MM.1S (cell line): Measurements from ENCODE around the gene IL10.
"Not testable (repeated sequence)": the region's sequence is repeated elsewhere in the genome, so short reads cannot be mapped to it uniquely, and the experiment has no call there.

Experiments used
- DNase-seq: peaks from one replicate; pipeline ENCODE4 v3.0.0-alpha.2; 2015
- H2AFZ ChIP-seq: fragments of 300-600 bp; sonication (generic); 2 replicates; pipeline ENCODE4 v1.6.0; 2016; ENCODE audit warnings: antibody characterized with exemption, low read length
- H3F3A ChIP-seq: fragments of 300-600 bp; sonication (generic); 2 replicates; pipeline ENCODE4 v1.6.1; 2016; ENCODE audit warnings: mild to moderate bottlenecking, antibody characterized with exemption, low read length, moderate library complexity, mixed read lengths; ENCODE audit not compliant: insufficient read depth
- H3K27ac ChIP-seq: fragments of 300-600 bp; sonication (generic); 2 replicates; pipeline ENCODE4 v1.5.1; 2016; ENCODE audit warnings: mild to moderate bottlenecking, low read length
- H3K27me3 ChIP-seq: fragments of 300-600 bp; sonication (generic); replicated peaks from 2 replicates; pipeline ENCODE4 v1.6.0; 2016; ENCODE audit warnings: low read length; ENCODE audit not compliant: insufficient read depth
- H3K36me3 ChIP-seq: fragments of 300-600 bp; sonication (generic); replicated peaks from 2 replicates; pipeline ENCODE4 v1.6.1; 2016; ENCODE audit warnings: mild to moderate bottlenecking, low read length, mixed read lengths; ENCODE audit not compliant: insufficient read depth
- H3K4me1 ChIP-seq: fragments of 300-600 bp; sonication (generic); 2 replicates; pipeline ENCODE4 v1.6.1; 2016; ENCODE audit warnings: low read length, mixed read lengths
- H3K4me2 ChIP-seq: fragments of 300-600 bp; sonication (generic); 2 replicates; pipeline ENCODE4 v1.6.0; 2016; ENCODE audit warnings: low read depth, low read length
- H3K4me3 ChIP-seq: fragments of 300-600 bp; sonication (generic); 2 replicates; pipeline ENCODE4 v1.5.1; 2016; ENCODE audit warnings: low read length, mixed read lengths
- H3K79me2 ChIP-seq: fragments of 300-600 bp; sonication (generic); 2 replicates; pipeline ENCODE4 v1.6.1; 2016; ENCODE audit warnings: mixed run types, low read length, mixed read lengths
- H3K9ac ChIP-seq: fragments of 300-600 bp; sonication (generic); 2 replicates; pipeline ENCODE4 v1.6.1; 2016; ENCODE audit warnings: low read length, mixed read lengths
- H3K9me2 ChIP-seq: fragments of 300-600 bp; sonication (generic); replicated peaks from 2 replicates; pipeline ENCODE4 v1.6.1; 2016; ENCODE audit warnings: mild to moderate bottlenecking, low read length, mixed read lengths; ENCODE audit not compliant: insufficient read depth
- H3K9me3 ChIP-seq: fragments of 300-600 bp; sonication (generic); replicated peaks from 2 replicates; pipeline ENCODE4 v1.6.1; 2016; ENCODE audit warnings: mild to moderate bottlenecking, low read length, mixed read lengths; ENCODE audit not compliant: insufficient read depth
- H4K20me1 ChIP-seq: fragments of 300-600 bp; sonication (generic); 2 replicates; pipeline ENCODE4 v1.6.1; 2016; ENCODE audit warnings: mild to moderate bottlenecking, low read length, moderate library complexity, mixed read lengths; ENCODE audit not compliant: insufficient read depth
- CTCF ChIP-seq: fragments of 300-600 bp; sonication (generic); IDR thresholded peaks from 2 replicates; pipeline ENCODE4 v1.5.1; 2016; ENCODE audit warnings: antibody characterized with exemption, low read length, mixed read lengths
- EZH2 ChIP-seq: fragments of 300-600 bp; sonication (generic); optimal IDR thresholded peaks from 2 replicates; pipeline ENCODE3; 2017; ENCODE audit warnings: low read depth, mild to moderate bottlenecking, antibody characterized with exemption, low read length, mixed read lengths
- EZH2phosphoT487 ChIP-seq: fragments of 300-600 bp; sonication (generic); IDR thresholded peaks from 2 replicates; pipeline ENCODE4 v1.6.1; 2018; ENCODE audit warnings: antibody characterized with exemption, low read length

IL10 gene

GRCh38 chr1:206769304-206769731 is 3.0 kb downstream of the IL10 start:
- Histone ChIP-seq H4K20me1 (no peaks in the 10 kb centered on the region), H3K27me3 (no peaks in the 10 kb centered on the region), H3K36me3 (no peaks in the 10 kb centered on the region), H3K9ac (no peak overlapping the region; the same call in 1 of the 2 replicates), H2AFZ (peak overlapping the region; percentile 2), H3F3A (peaks cover 43% of the 10 kb centered on the region), H3K9me3 (no peaks in the 10 kb centered on the region), H3K79me2 (no peaks in the 10 kb centered on the region), H3K4me1 (peaks cover 80% of the 10 kb centered on the region), H3K4me3 (no peak overlapping the region), H3K4me2 (peak overlapping the region; percentile 31), H3K9me2 (no peaks in the 10 kb centered on the region), H3K27ac (peak overlapping the region; percentile 29; the same call in 1 of the 2 replicates)
- TF ChIP-seq EZH2phosphoT487 (no peak), EZH2 (no peak)
- peak; percentile 93 for DNase-seq

- DNase-seq, result no peak
- no peaks in the 10 kb centered on the region for H3K9me3 ChIP-seq
- H3K79me2 ChIP-seq, result no peaks in the 10 kb centered on the region
- H3F3A ChIP-seq, result peaks cover 43% of the 10 kb centered on the region
- no peak overlapping the region for H3K4me3 ChIP-seq
- no peaks in the 10 kb centered on the region for H3K36me3 ChIP-seq
- no peaks in the 10 kb centered on the region for H3K9me2 ChIP-seq
- no peaks in the 10 kb centered on the region for H3K27me3 ChIP-seq
- H3K4me1 ChIP-seq, result peaks cover 73% of the 10 kb centered on the region
- H3K9ac ChIP-seq, result no peak overlapping the region
- H3K4me2 ChIP-seq, result peak overlapping the region; percentile 31
- H3K27ac ChIP-seq, result peak overlapping the region; percentile 29; the same call in 1 of the 2 replicates
- peak overlapping the region; percentile 2; the same call in 1 of the 2 replicates for H2AFZ ChIP-seq
- no peaks in the 10 kb centered on the region for H4K20me1 ChIP-seq
- TF ChIP-seq EZH2, result no peak
- no peak for TF ChIP-seq EZH2phosphoT487
- no peak for TF ChIP-seq CTCF
These were observed 3.6 kb downstream of the IL10 start for GRCh38 chr1:206768472-206769303.

GRCh38 chr1:206766251-206766856 is 5.9 kb downstream of the IL10 start:
- TF ChIP-seq EZH2 (no peak), EZH2phosphoT487 (no peak), CTCF (no peak)
- H3K9me3 ChIP-seq, result no peaks in the 10 kb centered on the region
- H3K9me2 ChIP-seq, result no peaks in the 10 kb centered on the region
- no peaks in the 10 kb centered on the region for H3K27me3 ChIP-seq
- H3F3A ChIP-seq, result peaks cover 35% of the 10 kb centered on the region
- H3K4me1 ChIP-seq, result peaks cover 54% of the 10 kb centered on the region
- peak overlapping the region; percentile 50 for H3K4me2 ChIP-seq
- no peaks in the 10 kb centered on the region for H4K20me1 ChIP-seq
- H3K79me2 ChIP-seq, result no peaks in the 10 kb centered on the region
- no peak overlapping the region for H3K4me3 ChIP-seq
- H3K9ac ChIP-seq, result no peak overlapping the region
- DNase-seq, result peak; percentile 83
- H2AFZ ChIP-seq, result 0 out of 2 replicates have a peak overlapping the region, but pooled peaks have one; percentile 13
- H3K27ac ChIP-seq, result peak overlapping the region; percentile 59; the same call in 1 of the 2 replicates
- no peaks in the 10 kb centered on the region for H3K36me3 ChIP-seq

GRCh38 chr1:206765771-206766170 is 6.5 kb downstream of the IL10 start:
- not testable (repeated sequence) for H3K9ac ChIP-seq, H3K79me2 ChIP-seq, DNase-seq, H3K27me3 ChIP-seq, H3K9me3 ChIP-seq, H3K9me2 ChIP-seq, H3K4me3 ChIP-seq, H3K36me3 ChIP-seq, H4K20me1 ChIP-seq, H2AFZ ChIP-seq
- H3F3A ChIP-seq, result peaks cover 35% of the 10 kb centered on the region
- H3K4me2 ChIP-seq, result peak overlapping the region; percentile 50; the same call in 1 of the 2 replicates
- peaks cover 50% of the 10 kb centered on the region for H3K4me1 ChIP-seq
- H3K27ac ChIP-seq, result peak overlapping the region; percentile 59; the same call in 1 of the 2 replicates

- DNase-seq, H3K27me3 ChIP-seq: not testable (repeated sequence)
- peaks cover 32% of the 10 kb centered on the region for H3K4me1 ChIP-seq
These were observed 9.4 kb downstream of the IL10 start for GRCh38 chr1:206762741-206763364.

More at GRCh38 chr1:206762741-206763364, 9.4 kb downstream of the IL10 start:
- H3K79me2 ChIP-seq, H3K9me2 ChIP-seq, H3K9me3 ChIP-seq, H4K20me1 ChIP-seq, H3K9ac ChIP-seq, H2AFZ ChIP-seq, H3K36me3 ChIP-seq, H3K4me3 ChIP-seq, H3K27ac ChIP-seq, H3K4me2 ChIP-seq: not testable (repeated sequence)
- H3F3A ChIP-seq, result peaks cover 21% of the 10 kb centered on the region
